Neutrophil (primary cell): ENCODE results near the gene CACNA2D3.

Experiments
- H3K27ac ChIP-seq: fragments of 200-600 bp; sonication (generic); 2 replicates; pipeline ENCODE4 v1.5.1; 2016; ENCODE audit warnings: mild to moderate bottlenecking, moderate library complexity
- H3K27me3 ChIP-seq: fragments of 200-600 bp; sonication (generic); 2 replicates; pipeline ENCODE4 v1.6.0; 2016; ENCODE audit warnings: mild to moderate bottlenecking
- H3K36me3 ChIP-seq: fragments of 200-600 bp; sonication (generic); 2 replicates; pipeline ENCODE4 v1.5.1; 2017
- H3K4me1 ChIP-seq, 2 experiments: fragments of 200-600 bp in 1 of 2; sonication (generic) in 1 of 2; 1 replicate in 1 of 2; 2 replicates in 1 of 2; pipeline versions ENCODE4 v1.5.1 to v1.6.1; 2013 to 2016; ENCODE audit warnings: low read depth in 1 of 2, low read length in 1 of 2, mild to moderate bottlenecking in 1 of 2, moderate library complexity in 1 of 2; ENCODE audit not compliant: control insufficient read depth in 1 of 2, insufficient read depth in 1 of 2
- H3K4me3 ChIP-seq, 2 experiments: fragments of 200-600 bp in 1 of 2; sonication (generic) in 1 of 2; 1 replicate in 1 of 2; 2 replicates in 1 of 2; pipeline ENCODE4 v1.5.1; 2013 to 2016; ENCODE audit warnings: low read depth in 1 of 2, low read length in 1 of 2, mild to moderate bottlenecking in 1 of 2, moderate library complexity in 1 of 2
- H3K9me3 ChIP-seq: fragments of 200-600 bp; sonication (generic); 2 replicates; pipeline ENCODE4 v1.5.1; 2016
- TF ChIP-seq, protein P1 (sequence below): fragments of 200-600 bp; sonication (generic); IDR thresholded peaks from 2 replicates; pipeline ENCODE4 v1.5.1; 2016; ENCODE audit warnings: antibody characterized with exemption

The CACNA2D3 gene

DNA sequence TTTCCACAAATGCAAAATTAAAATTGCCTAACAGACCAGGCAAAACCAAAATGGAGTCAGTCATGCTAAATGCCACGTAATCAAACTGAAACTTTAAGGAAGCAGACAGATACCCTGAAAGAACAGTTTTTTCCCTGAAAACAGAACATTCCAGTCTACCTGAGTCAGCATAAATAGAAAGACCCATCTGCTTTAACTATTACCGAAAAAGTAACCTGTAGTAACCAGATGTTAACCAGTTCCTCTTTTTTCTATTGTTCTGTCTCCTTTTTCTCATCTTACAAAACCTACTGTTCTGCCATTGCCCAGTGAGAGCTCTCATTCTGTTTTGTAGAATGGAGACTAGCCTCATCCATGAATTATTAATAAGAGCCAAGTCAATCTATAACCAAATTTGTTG lies 286.0 kb downstream of the CACNA2D3 start:
- TF ChIP-seq, protein P1, sequence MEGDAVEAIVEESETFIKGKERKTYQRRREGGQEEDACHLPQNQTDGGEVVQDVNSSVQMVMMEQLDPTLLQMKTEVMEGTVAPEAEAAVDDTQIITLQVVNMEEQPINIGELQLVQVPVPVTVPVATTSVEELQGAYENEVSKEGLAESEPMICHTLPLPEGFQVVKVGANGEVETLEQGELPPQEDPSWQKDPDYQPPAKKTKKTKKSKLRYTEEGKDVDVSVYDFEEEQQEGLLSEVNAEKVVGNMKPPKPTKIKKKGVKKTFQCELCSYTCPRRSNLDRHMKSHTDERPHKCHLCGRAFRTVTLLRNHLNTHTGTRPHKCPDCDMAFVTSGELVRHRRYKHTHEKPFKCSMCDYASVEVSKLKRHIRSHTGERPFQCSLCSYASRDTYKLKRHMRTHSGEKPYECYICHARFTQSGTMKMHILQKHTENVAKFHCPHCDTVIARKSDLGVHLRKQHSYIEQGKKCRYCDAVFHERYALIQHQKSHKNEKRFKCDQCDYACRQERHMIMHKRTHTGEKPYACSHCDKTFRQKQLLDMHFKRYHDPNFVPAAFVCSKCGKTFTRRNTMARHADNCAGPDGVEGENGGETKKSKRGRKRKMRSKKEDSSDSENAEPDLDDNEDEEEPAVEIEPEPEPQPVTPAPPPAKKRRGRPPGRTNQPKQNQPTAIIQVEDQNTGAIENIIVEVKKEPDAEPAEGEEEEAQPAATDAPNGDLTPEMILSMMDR, result no peak
- no peaks in the 10 kb centered on the region for H3K4me1 ChIP-seq
- H3K4me3 ChIP-seq, result no peak overlapping the region
- no peak overlapping the region for H3K27ac ChIP-seq
- H3K27me3 ChIP-seq, result no peaks in the 10 kb centered on the region
- no peaks in the 10 kb centered on the region for H3K36me3 ChIP-seq
- H3K9me3 ChIP-seq, result no peaks in the 10 kb centered on the region

DNA sequence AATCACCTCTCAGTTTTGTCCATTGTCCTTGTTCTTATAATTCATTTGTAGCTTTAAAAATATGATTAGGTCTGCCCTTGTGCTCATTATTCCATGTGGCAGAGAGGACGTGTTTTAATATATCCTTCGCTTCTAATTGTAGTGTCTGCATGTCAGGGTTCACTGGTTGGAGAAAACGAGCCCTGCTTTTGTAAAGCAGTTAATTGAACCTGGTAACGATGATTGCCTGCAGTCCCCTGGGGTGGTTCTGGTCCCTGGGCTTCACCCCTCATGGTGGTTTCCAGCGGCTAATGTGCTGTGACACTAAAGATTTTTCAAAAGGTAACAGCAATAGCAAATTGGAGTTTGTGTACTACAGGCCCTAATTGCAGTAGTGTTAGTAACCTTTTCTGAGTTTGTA lies 299.6 kb downstream of the CACNA2D3 start:
- H3K4me3 ChIP-seq, result no peak overlapping the region
- no peaks in the 10 kb centered on the region for H3K36me3 ChIP-seq
- no peak overlapping the region for H3K27ac ChIP-seq
- H3K9me3 ChIP-seq, result no peaks in the 10 kb centered on the region
- TF ChIP-seq, protein P1, result no peak
- H3K27me3 ChIP-seq, result peaks cover 4% of the 10 kb centered on the region
- no peaks in the 10 kb centered on the region for H3K4me1 ChIP-seq

DNA sequence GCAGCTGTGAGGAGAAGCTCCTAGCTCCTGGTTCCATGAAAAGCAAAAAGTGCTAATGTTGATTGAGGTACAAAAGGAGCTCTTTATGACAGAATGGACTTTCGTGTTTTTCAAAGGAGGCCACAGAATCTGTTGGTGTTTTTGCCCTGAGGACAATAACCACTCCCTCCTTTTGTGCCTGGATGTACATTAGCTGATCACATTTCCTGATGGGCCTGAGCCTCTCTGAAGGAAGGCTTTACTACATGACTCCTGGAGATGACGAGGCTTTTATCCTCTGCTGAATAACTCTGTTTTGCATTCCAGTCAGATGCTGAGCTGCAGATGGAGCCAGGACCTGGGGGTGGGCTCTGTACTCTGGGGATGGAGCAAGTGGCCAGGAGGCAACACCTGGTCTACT lies 301.9 kb downstream of the CACNA2D3 start:
- H3K4me1 ChIP-seq, result no peaks in the 10 kb centered on the region
- TF ChIP-seq, protein P1, result no peak

DNA sequence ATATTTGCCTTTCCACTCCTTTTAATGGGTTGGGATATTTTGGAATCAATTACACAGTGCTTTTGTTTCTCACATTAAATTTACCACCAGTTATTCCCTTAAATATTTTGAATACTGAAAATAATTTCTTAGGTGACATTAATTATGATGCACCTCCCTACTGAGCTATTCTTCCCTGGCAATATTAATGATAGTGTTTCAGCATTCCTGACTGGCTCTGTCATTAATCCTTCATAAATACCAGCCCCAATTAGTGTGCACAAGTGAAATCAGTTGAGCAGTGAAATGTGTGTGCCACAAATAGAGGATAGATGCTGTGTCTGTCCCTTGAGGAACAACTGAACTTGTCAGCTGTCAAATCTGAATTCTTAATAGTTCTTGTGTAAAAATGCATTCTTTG lies 304.0 kb downstream of the CACNA2D3 start:
- TF ChIP-seq, protein P1, result no peak
- H3K4me1 ChIP-seq, result no peaks in the 10 kb centered on the region
- no peaks in the 10 kb centered on the region for H3K9me3 ChIP-seq
- H3K27me3 ChIP-seq, result peaks cover 8% of the 10 kb centered on the region
- H3K4me3 ChIP-seq, result no peak overlapping the region
- no peak overlapping the region for H3K27ac ChIP-seq
- no peaks in the 10 kb centered on the region for H3K36me3 ChIP-seq

More for the DNA sequence above, 301.9 kb downstream of the CACNA2D3 start:
- Histone ChIP-seq H3K36me3 (no peaks in the 10 kb centered on the region), H3K27me3 (peaks cover 8% of the 10 kb centered on the region), H3K27ac (no peak overlapping the region), H3K4me3 (no peak overlapping the region), H3K9me3 (no peaks in the 10 kb centered on the region)

DNA sequence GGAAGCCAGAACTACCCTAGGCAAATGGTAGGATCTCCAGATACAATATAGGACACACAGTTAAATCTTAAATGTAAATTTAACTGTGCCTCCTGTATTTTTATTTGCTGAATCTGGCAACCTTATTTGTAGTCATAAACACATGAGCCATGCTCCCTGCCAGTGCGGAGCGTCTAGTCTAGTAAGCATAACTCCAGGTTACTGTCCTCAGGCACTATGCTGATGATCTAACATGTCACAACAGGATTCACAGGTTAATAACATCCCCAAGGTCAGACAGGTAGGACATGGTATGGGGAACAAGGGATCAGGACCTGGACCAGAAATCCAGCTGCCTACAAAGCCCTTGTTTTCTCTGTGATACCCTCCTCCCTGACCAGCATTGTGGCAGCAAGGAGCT lies 305.1 kb downstream of the CACNA2D3 start:
- Histone ChIP-seq H3K27ac (no peak overlapping the region), H3K4me3 (no peak overlapping the region), H3K36me3 (no peaks in the 10 kb centered on the region), H3K4me1 (no peaks in the 10 kb centered on the region), H3K9me3 (no peaks in the 10 kb centered on the region), H3K27me3 (peaks cover 8% of the 10 kb centered on the region)
- TF ChIP-seq, protein P1, result no peak
